Endometrial microvascular endothelial cells (primary cell): ENCODE results near the gene RIC8B. TPM values are rescaled to one million over a fixed set of nuclear protein-coding genes. Genes with fewer than 3 reads are reported as not detected.

ENCODE experiments used
- in situ Hi-C: cut with HindIII; loops from 2 replicates; pipeline ENCODE4 v1.10.0; 2017; ENCODE audit warnings: low sequenced_read_pairs, low pct_unique_long_range_greater_than_20kb; ENCODE audit errors: inconsistent ontology term
- total RNA-seq: library from RNA; depleted of rRNA; stranded (reverse); fragments of >200 nt; gene quantifications from one replicate; pipeline ENCODE4 v1.2.3, GENCODE V29; 2015; ENCODE audit errors: inconsistent ontology term

RIC8B gene
- total RNA-seq, 1 donor from 2014 or later: 8.4 TPM

GRCh38 chr12:106861984-106862916 is 87.8 kb downstream of the RIC8B start:
- in situ Hi-C loops: no loop called here

- in situ Hi-C loops: no loop called here
Observed at GRCh38 chr12:106863189-106863588, 88.7 kb downstream of the RIC8B start.

- in situ Hi-C loops: no loop called here
Observed at GRCh38 chr12:106865683-106866082, 91.2 kb downstream of the RIC8B start.

GRCh38 chr12:106866426-106867080 is 92.1 kb downstream of the RIC8B start:
- in situ Hi-C loops: no loop called here

GRCh38 chr12:106867651-106868050 is 93.2 kb downstream of the RIC8B start:
- in situ Hi-C loops: no loop called here

- in situ Hi-C loops: no loop called here
Observed at GRCh38 chr12:106868982-106869700, 94.7 kb downstream of the RIC8B start.

GRCh38 chr12:106870116-106870515 is 95.6 kb downstream of the RIC8B start:
- in situ Hi-C loops: no loop called here

GRCh38 chr12:106871477-106871876 is 97.0 kb downstream of the RIC8B start:
- in situ Hi-C loops: no loop called here

- in situ Hi-C loops: no loop called here
Observed at GRCh38 chr12:106873983-106874382, 99.5 kb downstream of the RIC8B start.

- in situ Hi-C loops: no loop called here
Observed at GRCh38 chr12:106878804-106879203, 104.3 kb downstream of the RIC8B start.

GRCh38 chr12:106879612-106880011 is 105.1 kb downstream of the RIC8B start:
- in situ Hi-C loops: no loop called here

GRCh38 chr12:106883426-106883825 is 108.9 kb downstream of the RIC8B start:
- in situ Hi-C loops: no loop called here

GRCh38 chr12:106885026-106885425 is 110.5 kb downstream of the RIC8B start:
- in situ Hi-C loops: no loop called here

GRCh38 chr12:106885541-106886249 is 111.2 kb downstream of the RIC8B start:
- in situ Hi-C loops: no loop called here

GRCh38 chr12:106886932-106887331 is 112.5 kb downstream of the RIC8B start:
- in situ Hi-C loops: no loop called here

GRCh38 chr12:106888348-106888970 is 114.0 kb downstream of the RIC8B start:
- in situ Hi-C loops: no loop called here

GRCh38 chr12:106889326-106889725 is 114.8 kb downstream of the RIC8B start:
- in situ Hi-C loops: no loop called here

GRCh38 chr12:106889950-106890626 is 115.6 kb downstream of the RIC8B start:
- in situ Hi-C loops: no loop called here
